PFSK-1 (cell line): ENCODE measurements around the gene TRPM6.

Experiments used
- FOXP2 ChIP-seq: optimal IDR thresholded peaks from 2 replicates; pipeline ENCODE3; 2011; ENCODE audit warnings: borderline replicate concordance, control low read depth, inconsistent platforms; ENCODE audit not compliant: insufficient read depth; ENCODE audit errors: extremely low read length, extremely low read depth
- POLR2AphosphoS5 ChIP-seq: IDR thresholded peaks from 2 replicates; pipeline ENCODE4 v1.6.1; 2012; ENCODE audit warnings: low read depth, mild to moderate bottlenecking, control low read depth, low read length, moderate library complexity
- SIN3A ChIP-seq: IDR thresholded peaks from 2 replicates; pipeline ENCODE4 v1.6.1; 2012; ENCODE audit warnings: mild to moderate bottlenecking, low read length, moderate library complexity, borderline replicate concordance; ENCODE audit not compliant: insufficient read depth
- TAF1 ChIP-seq: IDR thresholded peaks from 2 replicates; pipeline ENCODE4 v1.6.1; 2012; ENCODE audit warnings: low read length, control low read depth, borderline replicate concordance; ENCODE audit not compliant: insufficient read depth
- TF ChIP-seq, protein P1 (sequence below), 2 experiments: IDR thresholded peaks; 2 replicates each; pipeline versions ENCODE4 v1.6.1 to v1.8.0; 2011 to 2012; ENCODE audit warnings: low read depth in 2 of 2, low read length in 2 of 2, control low read depth in 1 of 2, inconsistent platforms in 1 of 2, mild to moderate bottlenecking in 1 of 2, moderate library complexity in 1 of 2; ENCODE audit not compliant: insufficient read depth in 1 of 2

TRPM6 gene

DNA sequence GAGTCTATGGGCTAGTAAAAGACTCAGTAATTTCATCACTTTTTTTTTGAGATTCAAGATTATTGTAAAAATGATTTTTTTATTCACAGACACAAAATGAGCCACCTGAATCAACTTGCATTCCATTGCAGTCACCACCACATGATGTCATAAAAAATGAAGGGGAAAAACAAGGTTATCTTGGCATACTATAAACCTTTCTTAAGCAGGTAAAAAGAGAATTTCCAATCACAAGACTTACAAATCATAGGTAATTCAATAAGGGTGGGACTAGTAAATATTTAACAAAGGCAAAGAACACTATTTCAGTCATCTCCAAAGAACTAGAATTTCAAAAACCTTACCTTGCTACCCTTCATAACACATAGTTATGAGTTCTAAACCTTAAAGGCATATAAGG is 30.7 kb downstream of the TRPM6 start:
- TF ChIP-seq FOXP2 (no peak), TAF1 (no peak), POLR2AphosphoS5 (no peak), SIN3A (no peak)
- TF ChIP-seq, protein P1, sequence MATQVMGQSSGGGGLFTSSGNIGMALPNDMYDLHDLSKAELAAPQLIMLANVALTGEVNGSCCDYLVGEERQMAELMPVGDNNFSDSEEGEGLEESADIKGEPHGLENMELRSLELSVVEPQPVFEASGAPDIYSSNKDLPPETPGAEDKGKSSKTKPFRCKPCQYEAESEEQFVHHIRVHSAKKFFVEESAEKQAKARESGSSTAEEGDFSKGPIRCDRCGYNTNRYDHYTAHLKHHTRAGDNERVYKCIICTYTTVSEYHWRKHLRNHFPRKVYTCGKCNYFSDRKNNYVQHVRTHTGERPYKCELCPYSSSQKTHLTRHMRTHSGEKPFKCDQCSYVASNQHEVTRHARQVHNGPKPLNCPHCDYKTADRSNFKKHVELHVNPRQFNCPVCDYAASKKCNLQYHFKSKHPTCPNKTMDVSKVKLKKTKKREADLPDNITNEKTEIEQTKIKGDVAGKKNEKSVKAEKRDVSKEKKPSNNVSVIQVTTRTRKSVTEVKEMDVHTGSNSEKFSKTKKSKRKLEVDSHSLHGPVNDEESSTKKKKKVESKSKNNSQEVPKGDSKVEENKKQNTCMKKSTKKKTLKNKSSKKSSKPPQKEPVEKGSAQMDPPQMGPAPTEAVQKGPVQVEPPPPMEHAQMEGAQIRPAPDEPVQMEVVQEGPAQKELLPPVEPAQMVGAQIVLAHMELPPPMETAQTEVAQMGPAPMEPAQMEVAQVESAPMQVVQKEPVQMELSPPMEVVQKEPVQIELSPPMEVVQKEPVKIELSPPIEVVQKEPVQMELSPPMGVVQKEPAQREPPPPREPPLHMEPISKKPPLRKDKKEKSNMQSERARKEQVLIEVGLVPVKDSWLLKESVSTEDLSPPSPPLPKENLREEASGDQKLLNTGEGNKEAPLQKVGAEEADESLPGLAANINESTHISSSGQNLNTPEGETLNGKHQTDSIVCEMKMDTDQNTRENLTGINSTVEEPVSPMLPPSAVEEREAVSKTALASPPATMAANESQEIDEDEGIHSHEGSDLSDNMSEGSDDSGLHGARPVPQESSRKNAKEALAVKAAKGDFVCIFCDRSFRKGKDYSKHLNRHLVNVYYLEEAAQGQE (IDR thresholded peaks at IDR 0.05; ENCODE audit: insufficient read depth in 1 of 2, low read depth in 2 of 2, low read length in 2 of 2) = no peak

DNA sequence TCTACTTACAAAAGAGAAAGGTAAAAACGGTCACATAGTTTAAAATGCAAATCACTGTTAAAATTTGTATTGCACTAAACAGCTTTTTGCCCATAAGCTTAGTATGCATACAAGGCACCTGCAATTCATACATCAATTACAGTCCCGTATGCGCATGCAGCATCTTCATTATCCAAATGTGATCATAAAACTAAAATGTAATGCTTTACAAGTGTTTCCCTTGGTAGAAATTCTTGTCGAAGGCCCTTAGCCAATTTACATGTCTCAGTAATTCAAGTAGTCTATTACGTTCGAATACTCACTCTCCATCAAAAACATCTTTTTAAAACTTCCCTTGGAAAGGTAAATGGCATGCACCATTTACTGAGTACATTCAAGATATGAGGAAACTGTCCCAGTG is 32.6 kb downstream of the TRPM6 start:
- TF ChIP-seq TAF1 (no peak), FOXP2 (no peak), SIN3A (no peak), POLR2AphosphoS5 (no peak)
- TF ChIP-seq, protein P1 (IDR thresholded peaks at IDR 0.05; ENCODE audit: insufficient read depth in 1 of 2, low read depth in 2 of 2, low read length in 2 of 2) = no peak

DNA sequence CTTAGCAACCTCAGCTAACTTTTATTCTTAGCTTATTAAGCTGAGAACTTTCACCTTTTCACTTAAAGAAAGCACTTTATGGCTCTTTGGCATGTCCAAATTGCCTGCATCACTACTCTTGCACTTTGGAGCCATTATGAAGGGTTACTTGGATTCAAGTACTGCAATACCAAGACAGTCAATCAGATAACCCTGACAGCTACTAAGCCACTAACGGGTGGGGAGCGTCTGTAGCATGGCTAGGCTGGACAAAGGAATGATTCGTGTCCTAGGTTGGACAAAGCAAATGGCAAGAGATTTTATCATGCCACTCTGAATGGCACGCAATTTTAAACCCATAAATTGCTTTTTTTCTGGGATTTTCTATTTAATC is 39.6 kb downstream of the TRPM6 start:
- TF ChIP-seq, protein P1 (IDR thresholded peaks at IDR 0.05; ENCODE audit: insufficient read depth in 1 of 2, low read depth in 2 of 2, low read length in 2 of 2) = no peak
- TF ChIP-seq TAF1 = no peak

DNA sequence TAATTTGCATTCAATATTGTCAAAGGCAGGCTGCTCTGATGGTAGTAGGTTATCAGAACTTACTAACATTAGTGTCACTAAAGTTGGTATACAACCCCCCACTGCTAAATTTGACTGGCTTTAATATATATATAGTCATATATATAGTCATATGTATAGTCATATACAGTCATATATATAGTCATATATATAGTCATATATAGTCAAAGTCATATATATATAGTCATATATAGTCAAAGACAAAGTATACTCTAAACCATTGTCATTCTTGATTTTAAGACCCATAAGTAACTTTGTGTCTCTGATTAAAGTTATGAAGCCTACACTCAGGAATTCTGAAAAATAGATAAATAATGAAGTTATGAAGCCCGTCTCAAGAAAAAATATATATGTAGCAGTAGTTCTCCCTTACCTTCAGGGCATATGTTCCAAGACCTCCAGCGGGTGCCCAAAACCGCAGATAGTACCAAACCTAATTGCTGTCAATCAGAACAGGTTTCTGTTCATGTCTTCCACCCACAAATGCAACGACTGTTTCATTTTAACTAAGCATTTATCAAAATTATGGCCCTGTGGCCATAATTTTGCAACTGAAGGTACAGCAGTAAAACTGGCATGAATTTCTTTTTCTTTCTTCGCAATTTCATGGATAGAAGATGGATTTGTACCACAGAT is 40.1 kb downstream of the TRPM6 start:
- TF ChIP-seq, protein P1 (IDR thresholded peaks at IDR 0.05; ENCODE audit: insufficient read depth in 1 of 2, low read depth in 2 of 2, low read length in 2 of 2) = no peak

DNA sequence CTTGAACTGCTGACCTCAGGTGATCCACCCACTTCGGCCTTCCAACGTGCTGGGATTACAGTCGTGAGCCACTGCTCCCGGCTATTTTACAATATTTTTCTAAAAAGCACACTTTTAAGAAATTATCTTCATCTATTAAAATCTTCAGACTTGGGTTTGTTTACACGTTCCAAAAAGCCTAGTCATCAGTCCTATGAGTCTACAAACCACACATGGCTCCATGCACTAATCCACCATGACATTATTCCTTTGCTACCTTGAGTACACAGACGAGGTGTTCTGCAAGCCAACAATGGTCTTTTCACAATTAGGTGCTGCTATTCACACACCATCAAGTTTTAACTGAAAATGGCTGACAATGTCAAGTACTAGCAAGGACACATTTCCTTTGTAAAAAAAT is 41.0 kb downstream of the TRPM6 start:
- no peak for TF ChIP-seq FOXP2
- TF ChIP-seq TAF1 = no peak
- TF ChIP-seq, protein P1 (IDR thresholded peaks at IDR 0.05; ENCODE audit: insufficient read depth in 1 of 2, low read depth in 2 of 2, low read length in 2 of 2) = no peak
